Hepatocyte (in vitro differentiated cells): Measurements from ENCODE around the gene OR6N2.

ENCODE experiments used
- EZH2 ChIP-seq: fragments of 200-600 bp; sonication (generic); IDR thresholded peaks from 2 replicates; pipeline ENCODE4 v1.6.1; 2016; ENCODE audit warnings: antibody characterized with exemption, mild to moderate bottlenecking, borderline replicate concordance
- TF ChIP-seq, protein P1 (sequence below): fragments of 200-600 bp; sonication (generic); IDR thresholded peaks from 2 replicates; pipeline ENCODE4 v1.5.1; 2016; ENCODE audit warnings: antibody characterized with exemption, mild to moderate bottlenecking; ENCODE audit not compliant: poor library complexity

DNA sequence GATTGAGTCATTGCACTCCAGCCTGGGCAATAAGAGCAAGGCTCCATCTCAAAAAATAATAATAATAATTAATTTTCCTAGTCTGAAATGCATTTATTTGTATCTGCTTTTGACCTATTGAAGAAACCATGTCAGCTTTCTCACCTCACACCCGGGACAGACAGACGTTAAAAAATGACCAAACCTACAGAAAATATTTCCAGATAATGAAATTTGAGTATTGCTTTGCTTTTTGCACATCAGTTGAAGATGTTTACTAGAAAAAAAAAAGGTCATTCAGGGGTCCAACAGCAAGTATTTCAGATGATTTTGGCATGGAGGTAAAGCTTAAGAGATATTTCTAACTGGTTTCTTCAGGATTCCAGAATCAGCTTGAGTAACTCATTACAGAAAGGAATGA lies 26.6 kb downstream of the OR6N2 start, which contains the start of gene OR6K6:
- TF ChIP-seq, protein P1, sequence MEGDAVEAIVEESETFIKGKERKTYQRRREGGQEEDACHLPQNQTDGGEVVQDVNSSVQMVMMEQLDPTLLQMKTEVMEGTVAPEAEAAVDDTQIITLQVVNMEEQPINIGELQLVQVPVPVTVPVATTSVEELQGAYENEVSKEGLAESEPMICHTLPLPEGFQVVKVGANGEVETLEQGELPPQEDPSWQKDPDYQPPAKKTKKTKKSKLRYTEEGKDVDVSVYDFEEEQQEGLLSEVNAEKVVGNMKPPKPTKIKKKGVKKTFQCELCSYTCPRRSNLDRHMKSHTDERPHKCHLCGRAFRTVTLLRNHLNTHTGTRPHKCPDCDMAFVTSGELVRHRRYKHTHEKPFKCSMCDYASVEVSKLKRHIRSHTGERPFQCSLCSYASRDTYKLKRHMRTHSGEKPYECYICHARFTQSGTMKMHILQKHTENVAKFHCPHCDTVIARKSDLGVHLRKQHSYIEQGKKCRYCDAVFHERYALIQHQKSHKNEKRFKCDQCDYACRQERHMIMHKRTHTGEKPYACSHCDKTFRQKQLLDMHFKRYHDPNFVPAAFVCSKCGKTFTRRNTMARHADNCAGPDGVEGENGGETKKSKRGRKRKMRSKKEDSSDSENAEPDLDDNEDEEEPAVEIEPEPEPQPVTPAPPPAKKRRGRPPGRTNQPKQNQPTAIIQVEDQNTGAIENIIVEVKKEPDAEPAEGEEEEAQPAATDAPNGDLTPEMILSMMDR = no peak
- TF ChIP-seq EZH2 = no peak
